ENCODE data around the gene ZC3H11A. TPM values are rescaled to one million over a fixed set of nuclear protein-coding genes. Genes with fewer than 3 reads are reported as not detected.

The ZC3H11A gene
- total RNA-seq, 2 experiments from 2014 or later, result 92.8 to 112 TPM

GRCh38 chr1:203840208-203840808 lies 44.9 kb downstream of the ZC3H11A start:
- DNase-seq, result no peak
- Mint-ChIP-seq H3K27me3 (no peaks in the 10 kb centered on the region), H3K4me1 (no peaks in the 10 kb centered on the region), H3K9me3 (ENCODE audit: low read depth) (no peaks in the 10 kb centered on the region), H3K4me3 (no peak overlapping the region), H3K36me3 (ENCODE audit: low read depth) (peaks cover 56% of the 10 kb centered on the region), H3K27ac (no peak overlapping the region)
- no peak for ATAC-seq
- CTCF ChIA-PET, result interaction anchor here (0.5 to 0.6 kb wide), 2 partner anchors 16 to 889 kb away, joined by 3 read pairs; no protein-coding TSS in a partner anchor
- POLR2A ChIA-PET, result no interaction called here
- intact Hi-C loops (cut with DNase I, micrococcal nuclease), result no loop called here

- no peaks in the 10 kb centered on the region for H3K9me3 Mint-ChIP-seq (ENCODE audit: low read depth)
- no peaks in the 10 kb centered on the region for H3K4me1 Mint-ChIP-seq
- intact Hi-C loops (cut with DNase I, micrococcal nuclease), result no loop called here
- CTCF ChIA-PET, result no interaction called here
- POLR2A ChIA-PET, result no interaction called here
- ATAC-seq (no peak), DNase-seq (no peak)
- no peak overlapping the region for H3K4me3 Mint-ChIP-seq
- peaks cover 63% of the 10 kb centered on the region for H3K36me3 Mint-ChIP-seq (ENCODE audit: low read depth)
- no peaks in the 10 kb centered on the region for H3K27me3 Mint-ChIP-seq
- H3K27ac Mint-ChIP-seq, result no peak overlapping the region
These were observed 47.1 kb downstream of the ZC3H11A start for GRCh38 chr1:203842559-203842876.

GRCh38 chr1:203843435-203843834 lies 48.0 kb downstream of the ZC3H11A start:
- Mint-ChIP-seq H3K27ac (no peak overlapping the region), H3K36me3 (ENCODE audit: low read depth) (peaks cover 60% of the 10 kb centered on the region), H3K27me3 (no peaks in the 10 kb centered on the region), H3K4me3 (no peak overlapping the region), H3K4me1 (no peaks in the 10 kb centered on the region), H3K9me3 (ENCODE audit: low read depth) (no peaks in the 10 kb centered on the region)
- POLR2A ChIA-PET, result interaction anchor here (0.6 kb wide), 1 partner anchor 96 kb away, joined by 10 read pairs; no protein-coding TSS in a partner anchor
- no peak for DNase-seq
- intact Hi-C loops (cut with DNase I, micrococcal nuclease), result no loop called here
- ATAC-seq, result no peak
- CTCF ChIA-PET, result no interaction called here

Other genes with a start within 250 kb of the ZC3H11A start
- 10 to 100 TPM; 36.2 to 38.8 TPM for gene ATP2B4, start 168.8 kb upstream of the ZC3H11A start, total RNA-seq
- gene LAX1, start 30.4 kb upstream of the ZC3H11A start, total RNA-seq, result 10 to 100 TPM; 20.6 TPM
- gene ZBED6, start within 50 bp of the ZC3H11A start, total RNA-seq, result 10 to 100 TPM; 16.4 to 19.3 TPM
- 100 to 1,000 TPM; 211 to 416 TPM for gene SNRPE, start 66.0 kb downstream of the ZC3H11A start, total RNA-seq